Esophagus muscularis mucosa (tissue), 4 donors: ENCODE results near the gene KCND3. TPM values are rescaled to one million over a fixed set of nuclear protein-coding genes. Genes with fewer than 3 reads are reported as not detected.

ENCODE experiments used
- DNase-seq: peaks from one replicate; pipeline ENCODE4 v3.0.0-alpha.2; 2017; ENCODE audit errors: extremely low spot score
- H3K27ac ChIP-seq, 4 donors: fragments of 200-600 bp; sonication (generic); replicated peaks in 1 of 4; 1 replicate in 3 of 4; 2 replicates in 1 of 4; pipeline ENCODE4 v1.5.1; 2016 to 2019; ENCODE audit warnings: mild to moderate bottlenecking in 1 of 4
- H3K27me3 ChIP-seq, 4 donors: fragments of 200-600 bp; sonication (generic); one replicate each; pipeline versions ENCODE4 v1.5.1 to v1.6.0; 2016 to 2019
- H3K36me3 ChIP-seq, 4 donors: fragments of 200-600 bp; sonication (generic); one replicate each; pipeline ENCODE4 v1.5.1; 2016 to 2019
- H3K4me1 ChIP-seq, 4 donors: fragments of 200-600 bp; sonication (generic); one replicate each; pipeline ENCODE4 v1.5.1; 2016 to 2019
- H3K4me3 ChIP-seq, 4 donors: fragments of 200-600 bp; sonication (generic); 1 replicate in 2 of 4; 2 replicates in 2 of 4; pipeline ENCODE4 v1.5.1; 2016 to 2019; ENCODE audit warnings: mild to moderate bottlenecking in 4 of 4, moderate library complexity in 1 of 4
- H3K9me3 ChIP-seq, 4 donors: fragments of 200-600 bp; sonication (generic); 1 replicate in 3 of 4; 2 replicates in 1 of 4; pipeline ENCODE4 v1.5.1; 2016 to 2019
- CTCF ChIP-seq, 3 experiments: fragments of 200-600 bp in 2 of 3; fragments of 450-650 bp in 1 of 3; sonication (generic) in 2 of 3; IDR thresholded peaks; one replicate each; pipeline ENCODE4 v1.5.1; 2017 to 2019; ENCODE audit warnings: antibody characterized with exemption in 3 of 3, mild to moderate bottlenecking in 2 of 3, moderate library complexity in 1 of 3
- EP300 ChIP-seq: sonication (generic); formaldehyde crosslinking; IDR thresholded peaks from one replicate; pipeline ENCODE4 v1.6.1; 2017; ENCODE audit warnings: antibody characterized with exemption
- POLR2A ChIP-seq: fragments of 450-650 bp; IDR thresholded peaks from one replicate; pipeline ENCODE4 v1.6.1; 2017; ENCODE audit warnings: antibody characterized with exemption, moderate library complexity, mild to moderate bottlenecking, low read depth
- POLR2AphosphoS5 ChIP-seq, 2 donors: sonication (generic); formaldehyde crosslinking; IDR thresholded peaks; one replicate each; pipeline ENCODE4 v1.6.1; 2017; ENCODE audit warnings: antibody characterized with exemption in 2 of 2
- WGBS: methylation state at CpG from one replicate; pipeline ENCODE4 v1.1.5; 2018; 5-methylcytosine and 5-hydroxymethylcytosine counted together
- intact Hi-C: fragments of 100-400 bp; cut with DNase I; formaldehyde crosslinking; loops from one replicate; pipeline ENCODE4 v1.15.1; 2023
- total RNA-seq, 4 donors: library from RNA; depleted of rRNA; stranded (reverse); fragments of >200 nt; gene quantifications; one replicate each; pipeline versions ENCODE4 v1.1.0 to v1.2.1, GENCODE V29; 2016

KCND3 gene
- total RNA-seq, 4 donors from 2014 or later, result 25.7 to 57.6 (median 47.5) TPM

- intact Hi-C loops, result no loop called here
- no peak overlapping the region for H3K27ac ChIP-seq
- H3K36me3 ChIP-seq, result no peaks in the 10 kb centered on the region
- no peak for DNase-seq
- H3K4me1 ChIP-seq, result peaks cover 0 to 14% (median 7%) of the 10 kb centered on the region in 4 donors
- WGBS, result 59% methylated on average over 5 of the region's 5 CpGs
- H3K9me3 ChIP-seq, result no peaks in the 10 kb centered on the region
- H3K27me3 ChIP-seq, result no peaks in the 10 kb centered on the region
- H3K4me3 ChIP-seq, result no peak overlapping the region
- no peak for TF ChIP-seq CTCF (IDR thresholded peaks at IDR 0.05)
- TF ChIP-seq POLR2AphosphoS5 (IDR thresholded peaks at IDR 0.05), result no peak
- TF ChIP-seq POLR2A, result no peak
- no peak for TF ChIP-seq EP300
Measured at GRCh38 chr1:111792249-111792648, 197.2 kb downstream of the KCND3 start.

DNA sequence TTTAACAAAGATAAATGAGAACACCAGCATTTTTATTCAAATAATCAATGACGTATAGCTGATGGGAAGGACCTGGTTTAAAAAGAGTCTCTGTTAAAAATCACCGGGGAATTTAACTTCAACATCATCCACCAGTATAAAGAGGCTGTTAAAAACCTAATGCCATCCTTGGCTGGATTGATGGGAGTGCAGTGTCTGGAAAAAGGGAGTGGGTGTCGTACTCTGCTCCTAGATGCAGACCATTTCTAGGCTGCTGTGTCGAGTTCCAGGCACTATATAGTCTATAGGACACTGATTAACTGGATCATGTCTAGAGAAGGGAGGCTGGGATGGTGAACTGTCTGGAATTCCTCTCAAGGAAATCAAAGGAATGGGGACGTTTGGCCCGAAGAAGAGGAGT is 197.7 kb downstream of the KCND3 start:
- intact Hi-C loops, result no loop called here
- TF ChIP-seq EP300, result no peak
- no peak for TF ChIP-seq POLR2A
- no peak for TF ChIP-seq POLR2AphosphoS5 (IDR thresholded peaks at IDR 0.05)
- no peak for TF ChIP-seq CTCF (IDR thresholded peaks at IDR 0.05)

DNA sequence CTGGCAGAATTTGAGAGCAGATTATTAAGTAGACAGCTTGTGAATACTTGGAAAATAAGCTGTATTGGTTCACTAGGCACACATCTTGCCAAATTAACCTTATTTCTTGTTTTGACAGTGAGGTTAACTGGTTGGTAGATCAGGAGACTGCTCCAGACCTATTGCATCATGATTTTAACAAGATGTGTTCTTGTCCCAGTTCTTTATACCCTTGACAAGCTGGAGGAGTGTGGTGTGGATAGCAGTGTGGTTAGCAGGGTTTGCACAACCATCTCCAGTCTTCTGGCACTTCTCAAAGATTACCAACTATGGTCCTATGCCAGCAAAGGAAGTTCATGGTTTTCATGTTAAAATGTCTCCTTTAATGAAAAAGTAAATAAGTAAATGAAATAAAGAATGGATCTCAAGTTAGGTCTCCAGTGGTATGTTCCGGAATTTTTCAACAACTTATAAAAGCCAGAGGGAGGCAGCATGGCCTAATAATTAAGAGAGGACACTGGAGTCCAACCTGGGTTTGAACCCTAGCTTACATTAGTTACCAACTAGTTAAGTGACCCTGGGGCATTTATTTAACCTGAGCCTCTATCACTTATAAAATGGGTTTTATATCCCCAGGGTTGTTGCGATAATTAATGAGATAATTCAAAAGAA is 199.7 kb downstream of the KCND3 start:
- H3K4me3 ChIP-seq, result no peak overlapping the region
- intact Hi-C loops, result loop anchor here (5.0 to 10.0 kb wide), 2 partner anchors 203 to 575 kb away; no protein-coding TSS in a partner anchor

More for the DNA sequence above, 197.7 kb downstream of the KCND3 start:
- Histone ChIP-seq H3K27ac (no peak overlapping the region), H3K36me3 (no peaks in the 10 kb centered on the region), H3K4me1 (peaks cover 0 to 14% (median 7%) of the 10 kb centered on the region in 4 donors), H3K27me3 (no peaks in the 10 kb centered on the region), H3K9me3 (no peaks in the 10 kb centered on the region), H3K4me3 (no peak overlapping the region)
- 84% methylated on average over 6 of the region's 6 CpGs for WGBS
- no peak for DNase-seq

DNA sequence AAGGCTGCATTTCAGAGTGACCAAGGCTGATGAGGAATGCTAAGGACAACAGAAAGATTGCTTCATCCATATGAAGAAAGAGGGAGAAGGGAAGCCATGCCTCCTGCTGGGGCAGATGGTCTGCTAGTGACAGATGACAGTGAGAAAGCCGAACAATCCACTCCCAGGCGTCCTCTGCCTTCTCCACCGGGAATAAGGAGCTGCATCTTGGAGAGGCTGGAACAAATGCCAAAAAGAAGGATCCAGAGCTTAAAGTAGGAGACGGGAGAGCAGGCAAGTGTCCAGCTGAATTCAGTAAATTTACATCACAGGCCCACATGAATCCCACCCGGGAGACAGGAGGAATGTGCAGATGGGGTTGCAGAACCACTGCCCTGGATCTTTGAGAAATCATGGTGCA is 200.3 kb downstream of the KCND3 start:
- Histone ChIP-seq H3K36me3 (peaks cover 0 to 21% (median 7%) of the 10 kb centered on the region in 4 donors), H3K4me1 (peaks cover 0 to 14% (median 7%) of the 10 kb centered on the region in 4 donors), H3K27ac (peak overlapping the region in 1 of 4 donors; percentile 28), H3K4me3 (no peak overlapping the region), H3K27me3 (no peaks in the 10 kb centered on the region), H3K9me3 (no peaks in the 10 kb centered on the region)
- WGBS, result 56% methylated on average over 5 of the region's 5 CpGs
- no peak for DNase-seq
- intact Hi-C loops, result loop anchor here (5.0 to 10.0 kb wide), 2 partner anchors 203 to 576 kb away; no protein-coding TSS in a partner anchor
- TF ChIP-seq POLR2A, result no peak
- TF ChIP-seq POLR2AphosphoS5 (IDR thresholded peaks at IDR 0.05), result no peak
- TF ChIP-seq CTCF (IDR thresholded peaks at IDR 0.05), result no peak
- TF ChIP-seq EP300, result no peak

More for the DNA sequence above, 199.7 kb downstream of the KCND3 start:
- no peak for DNase-seq
- TF ChIP-seq POLR2A (no peak), POLR2AphosphoS5 (IDR thresholded peaks at IDR 0.05) (no peak), CTCF (IDR thresholded peaks at IDR 0.05) (peak; percentile 31 to 42 (median 34)), EP300 (no peak)
- Histone ChIP-seq H3K36me3 (peaks cover 0 to 14% (median 7%) of the 10 kb centered on the region in 4 donors), H3K4me1 (peaks cover 0 to 14% (median 7%) of the 10 kb centered on the region in 4 donors), H3K9me3 (no peaks in the 10 kb centered on the region), H3K27me3 (no peaks in the 10 kb centered on the region), H3K27ac (peak overlapping the region in 1 of 4 donors; percentile 28)
- 83% methylated on average over 2 of the region's 2 CpGs for WGBS
